Kidney (tissue), 14 donors: ENCODE results near the gene POGK. TPM values are rescaled to one million over a fixed set of nuclear protein-coding genes. Genes with fewer than 3 reads are reported as not detected.
"Not testable (repeated sequence)": the region's sequence is repeated elsewhere in the genome, so short reads cannot be mapped to it uniquely, and the experiment has no call there.

Experiments
- DNase-seq, 5 donors: peaks; one replicate each; pipeline ENCODE4 v3.0.0-alpha.2; 2013 to 2020
- FAIRE-seq: peaks from 2 replicates; lab custom pipeline; 2012; peaks lifted over from hg19 to GRCh38; lab: Jason Lieb, UNC
- H3K27ac ChIP-seq, 2 donors: one replicate each; pipeline ENCODE4 v1.7.0; 2013; ENCODE audit warnings: low read depth in 2 of 2, low read length in 2 of 2, inconsistent platforms in 1 of 2
- H3K27me3 ChIP-seq: one replicate; pipeline ENCODE4 v1.7.1; 2013; ENCODE audit warnings: low read length, inconsistent platforms; ENCODE audit not compliant: control insufficient read depth, insufficient read depth
- H3K36me3 ChIP-seq, 3 donors: one replicate each; pipeline versions ENCODE4 v1.7.0 to v1.7.1; 2013; ENCODE audit warnings: low read length in 3 of 3, control low read depth in 1 of 3, inconsistent platforms in 1 of 3; ENCODE audit not compliant: insufficient read depth in 3 of 3, control insufficient read depth in 2 of 3
- H3K4me1 ChIP-seq, 3 donors: one replicate each; pipeline versions ENCODE4 v1.7.0 to v1.7.1; 2013; ENCODE audit warnings: low read length in 3 of 3, inconsistent platforms in 1 of 3, low read depth in 1 of 3; ENCODE audit not compliant: control insufficient read depth in 2 of 3, insufficient read depth in 2 of 3
- H3K4me3 ChIP-seq, 3 donors: one replicate each; pipeline versions ENCODE4 v1.7.0 to v1.8.1; 2013; ENCODE audit warnings: low read length in 3 of 3, control low read depth in 1 of 3, inconsistent platforms in 1 of 3
- H3K9ac ChIP-seq, 3 donors: one replicate each; pipeline versions ENCODE4 v1.7.0 to v1.7.1; 2013; ENCODE audit warnings: low read length in 3 of 3, control low read depth in 1 of 3, inconsistent platforms in 1 of 3
- H3K9me3 ChIP-seq, 3 donors: one replicate each; pipeline versions ENCODE4 v1.7.0 to v1.7.1; 2013; ENCODE audit warnings: low read length in 3 of 3, control low read depth in 1 of 3, inconsistent platforms in 1 of 3; ENCODE audit not compliant: control insufficient read depth in 2 of 3, insufficient read depth in 1 of 3
- CTCF ChIP-seq: IDR thresholded peaks from 3 replicates; pipeline ENCODE4 v1.5.1; 2012; ENCODE audit warnings: mild to moderate bottlenecking, moderate library complexity, borderline replicate concordance; ENCODE audit not compliant: insufficient read depth; ENCODE audit errors: extremely low read depth
- intact Hi-C: fragments of 100-400 bp; cut with DNase I; formaldehyde crosslinking; loops from one replicate; pipeline ENCODE4 v1.11.1; 2022
- polyA plus RNA-seq: library from polyadenylated mRNA; stranded (reverse); fragments of 350-450 nt; fragmentation: Illumina TruSeq; extraction: RNeasy Lipid Tissue Mini Kit (QIAGEN cat#74804); gene quantifications from one replicate; pipeline ENCODE4 v1.2.3, GENCODE V29; 2014; ENCODE audit warnings: low read depth, low replicate concordance; ENCODE audit not compliant: insufficient read depth
- total RNA-seq: library from RNA; stranded (reverse); fragmentation: NEBNext Ultra II Directional; extraction: Animal tissue kit (Norgen Biotek cat#: 25700); gene quantifications from one replicate; pipeline ENCODE4 v1.2.1, GENCODE V29; 2021
- donor health status: control.
- donor health status: control.
- donor health status: control.
- donor health status: control.
- donor health status: control.
- donor health status: DM: yes; HTN: yes; CAD: no.
- donor health status: Normal renal cell carcinoma (clear cell type).

The POGK gene
- total and polyA plus RNA-seq, 2 donors from 2014 or later = 13.1 to 40.7 TPM

GRCh38 chr1:166875734-166876539 is 36.7 kb downstream of the POGK start, which contains the start of gene TADA1:
TADA1 (minus strand) TSS chr1:166876264; CDS start chr1:166876233, 31 bp downstream.
- Histone ChIP-seq H3K36me3 (no peaks in the 10 kb centered on the region), H3K9me3 (no peaks in the 10 kb centered on the region), H3K27me3 (no peaks in the 10 kb centered on the region), H3K4me1 (peaks cover 0 to 6% (median 4%) of the 10 kb centered on the region in 3 donors), H3K4me3 (peak within 1 kb of the TSS; percentile 78 to 96 (median 92)), H3K27ac (peak within 1 kb of the TSS; percentile 89 to 91), H3K9ac (peak within 1 kb of the TSS; percentile 61 to 94 (median 84))
- intact Hi-C loops = no loop called here
- FAIRE-seq = peak; percentile 92
- TF ChIP-seq CTCF = no peak
- peak; percentile 98 to 99 (median 99) for DNase-seq

GRCh38 chr1:166876540-166876838 is 37.2 kb downstream of the POGK start:
- TF ChIP-seq CTCF = peak; percentile 36

GRCh38 chr1:166878173-166878917 is 39.1 kb downstream of the POGK start:
- H3K27me3 ChIP-seq, FAIRE-seq, H3K27ac ChIP-seq, intact Hi-C loops, H3K36me3 ChIP-seq, H3K9ac ChIP-seq, H3K4me3 ChIP-seq, H3K9me3 ChIP-seq, H3K4me1 ChIP-seq, DNase-seq: not testable (repeated sequence)

More at GRCh38 chr1:166876540-166876838, 37.2 kb downstream of the POGK start:
- Histone ChIP-seq H3K9me3 (no peaks in the 10 kb centered on the region), H3K4me3 (peak overlapping the region; percentile 78 to 96 (median 78)), H3K36me3 (no peaks in the 10 kb centered on the region), H3K27me3 (no peaks in the 10 kb centered on the region), H3K27ac (no peak overlapping the region), H3K4me1 (peaks cover 0 to 6% (median 4%) of the 10 kb centered on the region in 3 donors), H3K9ac (peak overlapping the region in 1 of 3 donors; percentile 61)
- intact Hi-C loops = no loop called here
- FAIRE-seq (no peak), DNase-seq (no peak)

- peaks cover 0 to 7% (median 0%) of the 10 kb centered on the region in 3 donors for H3K4me1 ChIP-seq
- no peak for TF ChIP-seq CTCF
- no peak overlapping the region for H3K27ac ChIP-seq
- no peak overlapping the region for H3K9ac ChIP-seq
- intact Hi-C loops = no loop called here
- no peaks in the 10 kb centered on the region for H3K9me3 ChIP-seq
- peaks cover 8% of the 10 kb centered on the region for H3K27me3 ChIP-seq
- FAIRE-seq (no peak), DNase-seq (no peak)
- no peaks in the 10 kb centered on the region for H3K36me3 ChIP-seq
- no peak overlapping the region for H3K4me3 ChIP-seq
These were observed 43.6 kb downstream of the POGK start for GRCh38 chr1:166882893-166883292.
